SK-N-SH treated with all-trans-retinoic acid at 6 μM for 48 hours (cell line): ENCODE results near the gene IFT122.

ENCODE experiments used
- ATAC-seq: fragments of 200-7000 bp; cut with Tn5 transposase; 3 replicates; pipeline ENCODE4 v1.9.1; 2020; ENCODE audit warnings: mild to moderate bottlenecking, moderate library complexity
- BACH2 ChIP-seq: fragments of 250-450 bp; sonication (Bioruptor Pico); IDR thresholded peaks from 2 replicates; pipeline ENCODE4 v1.9.0; 2021; ENCODE audit warnings: mild to moderate bottlenecking, borderline replicate concordance
- CSDC2 ChIP-seq: fragments of 250-450 bp; sonication (Bioruptor Pico); IDR thresholded peaks from 2 replicates; pipeline ENCODE4 v1.5.0; 2020; ENCODE audit warnings: mild to moderate bottlenecking, moderate library complexity
- GLIS3 ChIP-seq: fragments of 250-450 bp; sonication (Bioruptor Pico); IDR thresholded peaks from 2 replicates; pipeline ENCODE4 v1.5.0; 2020; ENCODE audit warnings: mild to moderate bottlenecking, moderate library complexity
- ISL1 ChIP-seq: fragments of 250-450 bp; sonication (Bioruptor Pico); IDR thresholded peaks from 2 replicates; pipeline ENCODE4 v2.1.2; 2022; ENCODE audit warnings: mild to moderate bottlenecking, moderate library complexity
- OSR1 ChIP-seq: fragments of 250-450 bp; sonication (Bioruptor Pico); IDR thresholded peaks from 2 replicates; pipeline ENCODE4 v1.8.0; 2022; ENCODE audit warnings: moderate library complexity, mild to moderate bottlenecking, inconsistent platforms
- PATZ1 ChIP-seq: fragments of 250-450 bp; sonication (Bioruptor Pico); IDR thresholded peaks from 2 replicates; pipeline ENCODE4 v1.8.0; 2020; ENCODE audit warnings: mild to moderate bottlenecking, moderate library complexity, borderline replicate concordance
- SNAI2 ChIP-seq: fragments of 250-450 bp; sonication (Bioruptor Pico); IDR thresholded peaks from 2 replicates; pipeline ENCODE4 v1.5.0; 2020; ENCODE audit warnings: mild to moderate bottlenecking, moderate library complexity
- TCF4 ChIP-seq: fragments of 250-450 bp; sonication (Bioruptor Pico); IDR thresholded peaks from 2 replicates; pipeline ENCODE4 v1.8.0; 2021; ENCODE audit warnings: mild to moderate bottlenecking, moderate library complexity, borderline replicate concordance
- TOX ChIP-seq: fragments of 250-450 bp; sonication (Bioruptor Pico); IDR thresholded peaks from 2 replicates; pipeline ENCODE4 v1.8.0; 2021; ENCODE audit warnings: mild to moderate bottlenecking, moderate library complexity, borderline replicate concordance
- ZC3H10 ChIP-seq: fragments of 250-450 bp; sonication (Bioruptor Pico); IDR thresholded peaks from 2 replicates; pipeline ENCODE4 v1.5.1; 2021; ENCODE audit warnings: mild to moderate bottlenecking, moderate library complexity
- ZFP3 ChIP-seq: fragments of 250-450 bp; sonication (Bioruptor Pico); IDR thresholded peaks from 2 replicates; pipeline ENCODE4 v1.5.0; 2020; ENCODE audit warnings: mild to moderate bottlenecking, moderate library complexity
- ZFP30 ChIP-seq: fragments of 450-650 bp; formaldehyde crosslinking; IDR thresholded peaks from 2 replicates; pipeline ENCODE4 v1.5.0; 2022; ENCODE audit warnings: mild to moderate bottlenecking, moderate library complexity
- ZNF565 ChIP-seq: fragments of 450-650 bp; formaldehyde crosslinking; conservative IDR thresholded peaks from 2 replicates; pipeline ENCODE4 v1.5.0; 2020; ENCODE audit warnings: low read depth, mild to moderate bottlenecking, moderate library complexity
- TF ChIP-seq, protein P1 (sequence below): fragments of 250-450 bp; sonication (Bioruptor Pico); IDR thresholded peaks from 2 replicates; pipeline ENCODE4 v1.5.1; 2021; ENCODE audit warnings: mild to moderate bottlenecking, moderate library complexity
- TF ChIP-seq, protein P2 (sequence below): fragments of 250-450 bp; sonication (Bioruptor Pico); IDR thresholded peaks from 2 replicates; pipeline ENCODE4 v1.5.1; 2020; ENCODE audit warnings: low read depth, mild to moderate bottlenecking, moderate library complexity
- TF ChIP-seq, protein P3 (sequence below): fragments of 250-450 bp; sonication (Bioruptor Pico); IDR thresholded peaks from 2 replicates; pipeline ENCODE4 v1.8.0; 2021; ENCODE audit warnings: low read depth, mild to moderate bottlenecking, moderate library complexity, borderline replicate concordance

Gene IFT122

DNA sequence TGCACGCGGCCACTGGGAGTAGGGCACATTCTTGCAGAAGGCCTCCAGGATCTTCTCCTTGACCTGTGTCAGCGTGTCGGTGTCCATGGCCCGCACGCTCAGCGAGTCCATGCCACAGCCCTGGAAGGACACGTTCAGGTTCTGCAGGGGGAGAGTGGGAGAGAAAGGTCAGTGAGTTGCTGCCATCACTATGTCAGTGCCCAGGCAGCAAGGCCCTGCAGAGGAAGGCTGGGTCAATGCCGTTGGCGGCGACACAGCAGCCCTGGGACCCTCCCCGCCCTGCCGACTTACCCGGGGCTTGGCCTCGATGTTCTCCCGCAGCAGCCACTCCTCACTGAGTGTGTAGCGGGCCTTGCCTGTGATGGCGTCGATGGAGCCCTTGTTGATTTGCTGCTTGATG is 122.8 kb downstream of the IFT122 start:
- no peak for TF ChIP-seq CSDC2
- no peak for TF ChIP-seq TOX (CRISPR knock-in tag)
- TF ChIP-seq ZC3H10 (CRISPR knock-in tag): no peak
- no peak for ATAC-seq

- ATAC-seq: no peak
- TF ChIP-seq CSDC2 (no peak), ZNF565 (CRISPR knock-in tag) (no peak), ZFP3 (no peak), ISL1 (CRISPR knock-in tag) (no peak), SNAI2 (CRISPR knock-in tag) (no peak), PATZ1 (CRISPR knock-in tag) (no peak)
- TF ChIP-seq, protein P1, sequence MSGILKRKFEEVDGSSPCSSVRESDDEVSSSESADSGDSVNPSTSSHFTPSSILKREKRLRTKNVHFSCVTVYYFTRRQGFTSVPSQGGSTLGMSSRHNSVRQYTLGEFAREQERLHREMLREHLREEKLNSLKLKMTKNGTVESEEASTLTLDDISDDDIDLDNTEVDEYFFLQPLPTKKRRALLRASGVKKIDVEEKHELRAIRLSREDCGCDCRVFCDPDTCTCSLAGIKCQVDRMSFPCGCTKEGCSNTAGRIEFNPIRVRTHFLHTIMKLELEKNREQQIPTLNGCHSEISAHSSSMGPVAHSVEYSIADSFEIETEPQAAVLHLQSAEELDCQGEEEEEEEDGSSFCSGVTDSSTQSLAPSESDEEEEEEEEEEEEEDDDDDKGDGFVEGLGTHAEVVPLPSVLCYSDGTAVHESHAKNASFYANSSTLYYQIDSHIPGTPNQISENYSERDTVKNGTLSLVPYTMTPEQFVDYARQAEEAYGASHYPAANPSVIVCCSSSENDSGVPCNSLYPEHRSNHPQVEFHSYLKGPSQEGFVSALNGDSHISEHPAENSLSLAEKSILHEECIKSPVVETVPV (CRISPR knock-in tag): no peak
These were observed 123.3 kb downstream of the IFT122 start for GRCh38 chr3:129563332-129563731.

DNA sequence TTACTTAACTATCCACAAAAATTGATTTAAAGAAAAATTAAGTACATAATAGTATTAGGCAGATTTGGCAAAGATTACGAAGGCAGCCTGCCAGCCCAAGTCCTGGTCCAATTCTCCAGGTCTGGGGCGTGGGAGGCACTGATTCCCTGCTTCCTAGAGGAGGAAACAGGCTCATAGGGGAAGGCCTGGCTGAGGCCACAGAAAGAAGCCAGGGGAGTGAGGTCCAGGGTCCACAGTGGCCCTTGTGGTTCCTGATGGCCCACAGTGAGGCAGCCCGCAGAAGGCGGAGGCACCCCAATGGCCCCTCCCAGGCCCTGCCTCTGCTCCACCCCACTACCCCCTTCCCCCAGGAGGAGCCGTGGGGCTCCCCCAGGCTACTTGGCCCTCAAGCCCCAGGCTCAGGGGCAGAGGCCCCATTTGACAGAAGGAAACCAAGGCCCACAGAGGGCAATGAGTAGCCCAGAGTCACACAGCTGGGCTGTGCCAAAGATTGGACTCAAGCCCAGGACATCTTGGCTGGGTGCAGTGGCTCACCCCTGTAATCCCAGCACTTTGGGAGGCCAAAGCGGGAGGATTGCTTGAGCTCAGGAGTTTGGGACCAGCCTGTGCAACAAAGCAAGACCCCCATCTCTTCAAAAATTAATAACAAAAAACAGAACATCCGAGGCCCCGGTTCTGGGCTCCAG is 124.0 kb downstream of the IFT122 start:
- ATAC-seq: no peak
- TF ChIP-seq PATZ1 (CRISPR knock-in tag) (no peak), BACH2 (CRISPR knock-in tag) (no peak), ZNF565 (CRISPR knock-in tag) (no peak), TCF4 (CRISPR knock-in tag) (no peak)

DNA sequence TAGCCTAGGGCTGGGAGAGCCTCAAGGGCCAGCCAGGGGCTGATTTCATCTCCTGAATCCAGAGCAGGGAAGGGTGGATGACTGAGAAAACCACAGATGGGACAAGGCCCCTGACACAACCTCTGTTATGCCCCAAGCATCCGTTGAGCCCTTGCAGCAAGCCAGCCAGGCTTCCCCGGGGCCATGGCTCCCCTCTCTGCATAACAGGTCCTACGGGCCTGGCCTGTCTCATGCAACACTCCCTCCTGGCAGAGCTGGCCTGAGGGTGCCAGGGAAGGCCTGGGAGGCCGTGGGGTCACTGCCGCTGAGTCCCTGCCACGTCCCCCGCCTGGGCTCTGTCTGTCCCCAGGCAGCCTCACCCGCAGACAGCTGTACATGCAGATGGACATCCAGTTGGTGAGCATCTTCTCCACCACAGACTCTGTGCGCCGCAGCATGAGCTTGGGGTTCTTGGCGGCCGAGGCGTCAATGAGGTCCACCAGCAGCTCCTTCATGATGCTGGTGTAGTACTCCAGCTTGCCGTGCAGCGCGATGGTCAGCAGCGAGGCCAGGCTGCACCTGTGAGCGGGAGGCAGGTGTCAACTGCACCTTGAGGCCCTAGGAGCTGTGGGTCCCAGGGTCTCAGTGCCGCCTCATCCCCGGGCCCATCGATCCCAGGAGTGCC is 125.1 kb downstream of the IFT122 start:
- ATAC-seq: no peak
- TF ChIP-seq TOX (CRISPR knock-in tag) (no peak), ZFP3 (no peak), ZFP30 (CRISPR knock-in tag) (no peak), OSR1 (CRISPR knock-in tag) (no peak), GLIS3 (no peak), BACH2 (CRISPR knock-in tag) (no peak), CSDC2 (no peak), PATZ1 (CRISPR knock-in tag) (no peak), ZNF565 (CRISPR knock-in tag) (no peak), ISL1 (CRISPR knock-in tag) (no peak)
- TF ChIP-seq, protein P2, sequence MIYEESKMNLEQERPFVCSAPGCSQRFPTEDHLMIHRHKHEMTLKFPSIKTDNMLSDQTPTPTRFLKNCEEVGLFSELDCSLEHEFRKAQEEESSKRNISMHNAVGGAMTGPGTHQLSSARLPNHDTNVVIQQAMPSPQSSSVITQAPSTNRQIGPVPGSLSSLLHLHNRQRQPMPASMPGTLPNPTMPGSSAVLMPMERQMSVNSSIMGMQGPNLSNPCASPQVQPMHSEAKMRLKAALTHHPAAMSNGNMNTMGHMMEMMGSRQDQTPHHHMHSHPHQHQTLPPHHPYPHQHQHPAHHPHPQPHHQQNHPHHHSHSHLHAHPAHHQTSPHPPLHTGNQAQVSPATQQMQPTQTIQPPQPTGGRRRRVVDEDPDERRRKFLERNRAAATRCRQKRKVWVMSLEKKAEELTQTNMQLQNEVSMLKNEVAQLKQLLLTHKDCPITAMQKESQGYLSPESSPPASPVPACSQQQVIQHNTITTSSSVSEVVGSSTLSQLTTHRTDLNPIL (CRISPR knock-in tag): no peak
- TF ChIP-seq, protein P3, sequence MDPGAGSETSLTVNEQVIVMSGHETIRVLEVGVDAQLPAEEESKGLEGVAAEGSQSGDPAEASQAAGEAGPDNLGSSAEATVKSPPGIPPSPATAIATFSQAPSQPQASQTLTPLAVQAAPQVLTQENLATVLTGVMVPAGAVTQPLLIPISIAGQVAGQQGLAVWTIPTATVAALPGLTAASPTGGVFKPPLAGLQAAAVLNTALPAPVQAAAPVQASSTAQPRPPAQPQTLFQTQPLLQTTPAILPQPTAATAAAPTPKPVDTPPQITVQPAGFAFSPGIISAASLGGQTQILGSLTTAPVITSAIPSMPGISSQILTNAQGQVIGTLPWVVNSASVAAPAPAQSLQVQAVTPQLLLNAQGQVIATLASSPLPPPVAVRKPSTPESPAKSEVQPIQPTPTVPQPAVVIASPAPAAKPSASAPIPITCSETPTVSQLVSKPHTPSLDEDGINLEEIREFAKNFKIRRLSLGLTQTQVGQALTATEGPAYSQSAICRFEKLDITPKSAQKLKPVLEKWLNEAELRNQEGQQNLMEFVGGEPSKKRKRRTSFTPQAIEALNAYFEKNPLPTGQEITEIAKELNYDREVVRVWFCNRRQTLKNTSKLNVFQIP: no peak
- TF ChIP-seq, all 23 proteins: peak for 0
